Sigmoid colon (tissue), 4 donors: ENCODE measurements around the gene LRRC43.

Experiments used
- CTCF ChIP-seq, 4 experiments: fragments of 450-650 bp in 3 of 4; fragments of 200-600 bp in 1 of 4; IDR thresholded peaks; one replicate each; pipeline ENCODE4 v1.5.1; 2016 to 2019; ENCODE audit warnings: antibody characterized with exemption in 4 of 4, mild to moderate bottlenecking in 3 of 4, moderate library complexity in 2 of 4
- EP300 ChIP-seq, 4 donors: sonication (generic); formaldehyde crosslinking; IDR thresholded peaks; one replicate each; pipeline ENCODE4 v1.6.1; 2017; ENCODE audit warnings: antibody characterized with exemption in 4 of 4

- TF ChIP-seq EP300 (IDR thresholded peaks at IDR 0.05) (no peak), CTCF (IDR thresholded peaks at IDR 0.05) (no peak)
These were observed 19.9 kb upstream of the LRRC43 start for GRCh38 chr12:122162976-122163375.
